Stimulated activated CD8-positive, alpha-beta memory T cell treated with anti-CD3 and anti-CD28 coated beads, Interleukin-2, amount 100 ng/mL, for 1 hour (primary cell): ENCODE data around the gene CALN1.
"Not testable (repeated sequence)": the region's sequence is repeated elsewhere in the genome, so short reads cannot be mapped to it uniquely, and the experiment has no call there.

Experiments used
- DNase-seq, 2 donors: peaks; one replicate each; pipeline ENCODE4 v3.0.0-alpha.2; 2020; ENCODE audit warnings: low read depth in 2 of 2

Gene CALN1

GRCh38 chr7:71984348-71984747 lies 427.8 kb downstream of the CALN1 start:
- no peak for DNase-seq

GRCh38 chr7:71982851-71983250 lies 429.3 kb downstream of the CALN1 start:
- DNase-seq, result no peak

- no peak for DNase-seq
Observed at GRCh38 chr7:71976645-71977044, 435.5 kb downstream of the CALN1 start.

- DNase-seq, result no peak
Observed at GRCh38 chr7:71974611-71975010, 437.5 kb downstream of the CALN1 start.

GRCh38 chr7:71972534-71972933 lies 439.6 kb downstream of the CALN1 start:
- no peak for DNase-seq

- DNase-seq, result no peak
Observed at GRCh38 chr7:71970725-71971124, 441.4 kb downstream of the CALN1 start.

GRCh38 chr7:71962636-71963035 lies 449.5 kb downstream of the CALN1 start:
- no peak for DNase-seq

- no peak for DNase-seq
Observed at GRCh38 chr7:71961283-71961682, 450.9 kb downstream of the CALN1 start.

GRCh38 chr7:71942115-71942514 lies 470.0 kb downstream of the CALN1 start:
- no peak for DNase-seq

GRCh38 chr7:71937840-71938371 lies 474.2 kb downstream of the CALN1 start:
- no peak for DNase-seq

GRCh38 chr7:71935674-71936073 lies 476.5 kb downstream of the CALN1 start:
- DNase-seq, result no peak

GRCh38 chr7:71933426-71933825 lies 478.7 kb downstream of the CALN1 start:
- no peak for DNase-seq

- no peak for DNase-seq
Observed at GRCh38 chr7:71925663-71926062, 486.5 kb downstream of the CALN1 start.

GRCh38 chr7:71914204-71914603 lies 497.9 kb downstream of the CALN1 start:
- DNase-seq, result not testable (repeated sequence)

- DNase-seq, result no peak
Observed at GRCh38 chr7:71912476-71912875, 499.7 kb downstream of the CALN1 start.

GRCh38 chr7:71911051-71911450 lies 501.1 kb downstream of the CALN1 start:
- no peak for DNase-seq

- no peak for DNase-seq
Observed at GRCh38 chr7:71905821-71906220, 506.3 kb downstream of the CALN1 start.

- no peak for DNase-seq
Observed at GRCh38 chr7:71904484-71904883, 507.7 kb downstream of the CALN1 start.

- no peak for DNase-seq
Observed at GRCh38 chr7:71900556-71900955, 511.6 kb downstream of the CALN1 start.

GRCh38 chr7:71896535-71896934 lies 515.6 kb downstream of the CALN1 start:
- DNase-seq, result no peak

- no peak for DNase-seq
Observed at GRCh38 chr7:71886046-71886445, 526.1 kb downstream of the CALN1 start.

- no peak for DNase-seq
Observed at GRCh38 chr7:71885487-71885886, 526.7 kb downstream of the CALN1 start.

- DNase-seq, result no peak
Observed at GRCh38 chr7:71883415-71883814, 528.7 kb downstream of the CALN1 start.

GRCh38 chr7:71871446-71871845 lies 540.7 kb downstream of the CALN1 start:
- DNase-seq, result no peak

GRCh38 chr7:71870812-71871211 lies 541.3 kb downstream of the CALN1 start:
- no peak for DNase-seq
